HG02870 (cell line): Measurements from ENCODE around the gene NRGN.

Experiments used
- ATAC-seq: cut with Tn5 transposase; IDR thresholded peaks from one replicate; pipeline ENCODE4 v1.9.1; 2021; ENCODE audit warnings: mild to moderate bottlenecking, moderate library complexity; ENCODE audit not compliant: unreplicated experiment

The NRGN gene

GRCh38 chr11:124739479-124740276 is at the start of gene NRGN:
TSS of gene NRGN (plus strand) at chr11:124739942. CDS start at chr11:124740085, 143 bp downstream.
- peak; percentile 99 for ATAC-seq

GRCh38 chr11:124693142-124693541 is 46.6 kb upstream of the NRGN start:
- ATAC-seq: no peak

GRCh38 chr11:124699547-124699946 is 40.2 kb upstream of the NRGN start:
- ATAC-seq: no peak

DNA sequence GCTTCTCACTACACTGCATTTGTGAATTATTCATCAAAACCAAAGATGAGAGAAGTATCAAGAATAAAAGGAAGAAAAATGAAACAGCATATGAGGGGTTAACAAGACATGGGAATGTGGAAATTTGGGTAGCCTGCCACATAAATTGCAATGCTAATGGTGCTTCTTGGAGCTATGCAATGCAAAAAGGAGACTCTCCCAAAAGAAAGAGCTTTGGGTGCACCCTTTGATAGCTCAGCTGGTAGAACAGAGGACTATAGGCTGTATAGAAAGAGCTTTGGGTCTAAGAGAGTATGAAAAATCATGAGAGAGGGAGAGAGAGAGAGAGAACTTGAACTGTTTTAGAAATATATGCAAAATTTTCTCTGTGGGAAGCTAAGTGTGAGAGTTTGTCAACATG is 39.7 kb upstream of the NRGN start:
- no peak for ATAC-seq

DNA sequence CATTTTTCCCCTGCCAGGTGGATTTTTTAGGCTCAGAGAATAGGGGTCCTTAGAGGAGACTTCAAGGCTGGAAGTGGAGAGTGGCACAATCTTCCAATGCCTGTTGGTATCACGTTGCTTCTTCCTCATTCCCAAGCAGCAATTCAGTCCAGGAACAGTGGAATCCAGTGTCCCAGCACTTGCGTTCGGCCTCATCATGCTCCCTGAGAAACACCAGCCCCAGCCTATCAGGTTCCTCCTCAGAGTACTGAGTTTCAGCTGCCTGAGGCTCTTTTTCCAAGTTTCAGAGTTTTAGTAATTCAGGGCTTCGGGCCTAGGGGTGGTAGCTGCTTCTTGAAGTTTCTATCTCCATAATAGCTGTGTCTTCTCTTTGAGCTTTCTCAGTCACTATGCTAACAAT is 31.9 kb upstream of the NRGN start:
- no peak for ATAC-seq

DNA sequence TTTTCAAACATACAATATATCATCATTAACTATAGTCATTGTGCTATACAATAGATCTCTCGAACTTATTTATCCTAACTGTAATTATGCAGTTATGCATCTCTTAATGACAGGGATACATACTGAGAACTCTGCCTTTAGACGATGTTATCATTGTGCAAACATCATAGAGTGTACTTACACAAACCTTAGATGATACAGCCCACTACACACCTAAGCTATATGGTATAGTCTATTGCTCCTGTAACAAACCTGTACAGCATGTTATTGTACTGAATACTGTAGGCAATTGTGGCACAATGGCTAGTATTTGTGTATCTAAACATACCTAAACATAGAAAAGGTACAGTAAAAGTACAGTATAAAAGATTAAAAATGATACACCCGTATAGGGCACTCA is 27.4 kb upstream of the NRGN start:
- ATAC-seq: no peak

GRCh38 chr11:124716591-124716990 is 23.2 kb upstream of the NRGN start:
- ATAC-seq: no peak

GRCh38 chr11:124717421-124717785 is 22.3 kb upstream of the NRGN start:
- peak; percentile 60 for ATAC-seq

- no peak for ATAC-seq
Measured at GRCh38 chr11:124717786-124718651, 21.7 kb upstream of the NRGN start.

DNA sequence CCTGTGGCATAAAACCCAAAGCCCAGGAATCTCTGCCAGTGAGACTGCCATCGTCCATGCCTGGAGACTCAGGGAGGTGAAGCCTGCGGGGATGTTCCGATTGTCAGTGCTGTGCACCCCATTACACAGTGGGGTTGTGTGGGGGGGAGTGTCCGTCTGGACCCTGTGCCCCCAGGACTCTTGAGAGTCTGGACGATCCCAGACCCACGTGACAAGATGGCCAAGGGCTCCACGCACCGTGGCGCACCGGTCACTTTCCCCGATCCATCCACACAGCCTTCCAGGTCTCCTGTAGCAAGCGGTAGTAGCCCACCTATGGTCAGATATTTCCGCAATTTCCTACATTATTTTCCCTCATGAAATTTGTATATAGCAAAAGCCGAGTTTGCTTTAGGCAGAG is 20.9 kb upstream of the NRGN start:
- ATAC-seq: no peak

GRCh38 chr11:124719534-124719933 is 20.2 kb upstream of the NRGN start:
- no peak for ATAC-seq

GRCh38 chr11:124722176-124722575 is 17.6 kb upstream of the NRGN start:
- no peak for ATAC-seq

DNA sequence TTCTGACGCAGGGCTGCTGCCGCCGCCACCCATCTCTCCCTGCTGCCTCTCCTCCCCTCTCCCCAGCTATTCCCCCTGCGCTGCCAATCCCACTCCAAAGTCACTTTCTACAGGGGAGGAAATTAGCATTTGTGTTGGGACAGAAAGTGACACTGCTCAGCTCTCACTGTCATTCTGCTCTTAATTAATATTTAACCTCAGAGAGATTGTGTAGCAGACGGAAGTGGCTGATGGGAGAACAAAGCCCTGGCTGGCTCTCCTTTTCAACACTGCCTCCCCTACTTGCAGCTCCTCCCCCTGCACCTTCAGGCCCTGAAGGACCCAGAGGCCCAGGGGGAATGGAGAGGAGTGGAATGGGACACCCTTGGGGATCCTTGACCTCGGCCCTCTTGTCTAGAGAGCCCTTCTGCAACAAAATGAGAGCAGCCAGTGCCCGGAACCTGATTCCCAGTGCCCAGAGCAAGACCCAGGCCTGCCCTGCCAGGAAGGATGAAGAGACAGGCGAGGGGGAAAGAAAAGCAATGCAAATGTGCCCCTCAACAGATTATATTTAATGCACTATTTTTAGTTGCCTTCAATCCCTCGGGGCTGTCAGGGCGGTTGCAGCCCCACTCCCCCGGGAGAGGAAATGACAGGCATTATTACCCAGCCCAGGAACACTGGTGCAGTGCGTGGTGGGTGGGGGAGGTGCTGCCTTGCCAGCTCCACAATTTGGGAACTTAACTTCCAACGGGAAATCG is 14.6 kb upstream of the NRGN start:
- ATAC-seq: peak; percentile 78

DNA sequence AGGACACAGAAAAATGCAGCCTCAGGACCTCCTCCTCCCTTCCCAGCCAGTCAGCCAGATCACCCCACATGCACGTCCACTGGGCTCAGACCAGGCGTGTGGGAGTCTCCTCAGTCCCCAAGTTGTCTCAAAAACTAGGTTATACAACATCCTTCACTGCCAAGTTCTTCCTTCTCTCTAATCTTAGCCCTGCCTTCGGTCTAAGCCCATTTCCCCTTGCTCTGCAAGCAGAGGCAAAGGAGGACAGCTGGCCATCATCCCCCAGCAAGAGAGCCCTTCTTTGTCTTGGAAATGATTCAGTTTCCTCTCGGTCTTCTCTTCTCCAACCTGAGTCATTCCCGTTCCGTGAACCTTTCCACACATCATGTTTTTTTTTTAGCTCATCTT is 14.0 kb upstream of the NRGN start:
- ATAC-seq: no peak

- no peak for ATAC-seq
Measured at GRCh38 chr11:124727474-124727873, 12.3 kb upstream of the NRGN start.

DNA sequence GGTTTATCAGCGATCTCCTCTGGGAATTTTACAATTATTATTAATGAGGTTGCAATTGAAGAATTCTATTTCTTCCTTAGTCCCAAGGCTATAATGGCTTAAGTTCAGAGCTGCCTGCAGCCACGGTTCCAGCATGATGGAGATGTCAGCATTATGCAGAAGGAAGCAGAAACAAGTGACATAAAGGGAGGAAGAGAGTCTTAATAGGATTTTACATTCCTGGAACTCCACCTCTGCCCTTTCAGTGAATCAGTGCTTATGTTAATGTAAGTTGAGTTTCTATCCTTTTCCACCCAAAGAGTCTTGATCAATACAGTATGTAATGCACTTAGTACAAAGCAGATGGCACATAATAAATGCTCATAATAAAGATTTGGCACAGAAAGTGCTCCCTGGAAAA is 11.6 kb upstream of the NRGN start:
- ATAC-seq: no peak

- ATAC-seq: no peak
Measured at GRCh38 chr11:124729571-124729970, 10.2 kb upstream of the NRGN start.

DNA sequence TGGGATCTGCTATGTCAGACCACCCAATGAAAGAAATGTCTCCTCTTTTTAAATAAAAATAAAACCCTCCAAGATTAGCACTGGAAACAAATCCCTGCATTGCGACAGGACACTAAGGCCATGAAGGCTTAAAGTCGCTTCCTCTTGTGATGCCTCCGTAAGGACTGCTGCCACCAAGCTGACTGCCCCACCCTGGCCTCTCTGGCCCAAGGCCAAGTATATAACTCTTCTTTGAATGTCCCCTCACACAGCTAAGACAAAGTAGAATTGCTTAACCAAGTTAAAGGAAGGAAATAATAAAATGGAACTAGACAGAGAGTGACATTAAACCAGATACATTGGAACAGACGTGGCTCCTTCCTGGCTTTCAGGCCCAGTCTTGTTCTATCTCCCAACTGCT is 7.5 kb upstream of the NRGN start:
- no peak for ATAC-seq

GRCh38 chr11:124736736-124737135 is 3.0 kb upstream of the NRGN start:
- ATAC-seq: no peak

GRCh38 chr11:124737638-124738305 is 2.0 kb upstream of the NRGN start:
- no peak for ATAC-seq
